HEK293 (cell line): ENCODE measurements around the gene HERC3.

ENCODE experiments used
- CTCF ChIA-PET: fragments of 350-600 bp; formaldehyde crosslinking; extraction: SDS; loops from one replicate; lab custom pipeline; 2021; ENCODE audit warnings: antibody characterized with exemption; lab: Yijun Ruan, JAX
- POLR2A ChIA-PET: fragments of 300-600 bp; formaldehyde crosslinking; extraction: SDS; loops from one replicate; lab custom pipeline; 2020; ENCODE audit warnings: antibody characterized with exemption, inconsistent platforms; lab: Yijun Ruan, JAX
- H3K27ac ChIP-seq: fragments of 200-500 bp; sonication (Bioruptor generic); 2 replicates; pipeline ENCODE4 v1.5.1; 2014; ENCODE audit warnings: low read depth, low read length, control low read depth, inconsistent platforms; ENCODE audit errors: extremely low read depth
- H3K36me3 ChIP-seq, 2 experiments: fragments of 200-500 bp in 1 of 2; sonication (Bioruptor generic) in 1 of 2; 1 replicate in 1 of 2; 2 replicates in 1 of 2; pipeline ENCODE4 v1.5.1; 2014 to 2017; ENCODE audit warnings: inconsistent platforms in 2 of 2, low read length in 2 of 2; ENCODE audit not compliant: control insufficient read depth in 2 of 2, insufficient read depth in 1 of 2
- H3K4me1 ChIP-seq: fragments of 200-500 bp; sonication (Bioruptor generic); 2 replicates; pipeline ENCODE4 v1.5.1; 2014; ENCODE audit warnings: mild to moderate bottlenecking, low read length, inconsistent platforms; ENCODE audit not compliant: control insufficient read depth, insufficient read depth
- H3K4me3 ChIP-seq: 2 replicates; pipeline ENCODE4 v1.5.1; 2011; ENCODE audit warnings: low read depth, mild to moderate bottlenecking, control low read depth, low read length, moderate library complexity
- H3K9me3 ChIP-seq: fragments of 200-500 bp; sonication (Bioruptor generic); 2 replicates; pipeline ENCODE4 v1.5.1; 2014; ENCODE audit warnings: low read depth, low read length, inconsistent platforms; ENCODE audit not compliant: control insufficient read depth, insufficient read depth
- EGR2 ChIP-seq: fragments of 450-650 bp; formaldehyde crosslinking; IDR thresholded peaks from 2 replicates; pipeline ENCODE4 v1.5.1; 2016; ENCODE audit warnings: low read depth, missing biosample characterization, missing genetic modification characterization
- FEZF1 ChIP-seq: fragments of 450-650 bp; formaldehyde crosslinking; IDR thresholded peaks from 2 replicates; pipeline ENCODE4 v1.5.1; 2016; ENCODE audit warnings: missing biosample characterization, missing genetic modification characterization
- KLF7 ChIP-seq: fragments of 450-650 bp; formaldehyde crosslinking; IDR thresholded peaks from 2 replicates; pipeline ENCODE4 v1.5.1; 2016; ENCODE audit warnings: missing biosample characterization, missing genetic modification characterization, borderline replicate concordance
- OSR2 ChIP-seq: fragments of 450-650 bp; formaldehyde crosslinking; IDR thresholded peaks from 2 replicates; pipeline ENCODE4 v1.5.1; 2016; ENCODE audit warnings: missing biosample characterization, missing genetic modification characterization
- ZBTB20 ChIP-seq: fragments of 450-650 bp; formaldehyde crosslinking; IDR thresholded peaks from 2 replicates; pipeline ENCODE4 v1.5.1; 2016; ENCODE audit warnings: missing biosample characterization, missing genetic modification characterization
- ZBTB8A ChIP-seq: fragments of 450-650 bp; formaldehyde crosslinking; IDR thresholded peaks from 2 replicates; pipeline ENCODE4 v1.5.1; 2016; ENCODE audit warnings: missing biosample characterization, missing genetic modification characterization
- ZFHX2 ChIP-seq: fragments of 450-650 bp; formaldehyde crosslinking; conservative IDR thresholded peaks from 2 replicates; pipeline ENCODE4 v1.5.1; 2016; ENCODE audit warnings: missing biosample characterization, missing genetic modification characterization
- ZFP37 ChIP-seq: fragments of 450-650 bp; formaldehyde crosslinking; IDR thresholded peaks from 2 replicates; pipeline ENCODE4 v1.5.1; 2016; ENCODE audit warnings: missing biosample characterization, missing genetic modification characterization
- ZFP41 ChIP-seq: fragments of 450-650 bp; formaldehyde crosslinking; IDR thresholded peaks from 2 replicates; pipeline ENCODE4 v1.5.1; 2016; ENCODE audit warnings: missing biosample characterization, missing genetic modification characterization, borderline replicate concordance
- ZNF138 ChIP-seq: fragments of 450-650 bp; formaldehyde crosslinking; IDR thresholded peaks from 2 replicates; pipeline ENCODE4 v1.5.1; 2016; ENCODE audit warnings: missing biosample characterization, missing genetic modification characterization, borderline replicate concordance
- ZNF214 ChIP-seq: fragments of 450-650 bp; formaldehyde crosslinking; IDR thresholded peaks from 2 replicates; pipeline ENCODE4 v1.5.1; 2017; ENCODE audit warnings: missing biosample characterization, mild to moderate bottlenecking, missing genetic modification characterization, borderline replicate concordance
- ZNF221 ChIP-seq: fragments of 450-650 bp; formaldehyde crosslinking; IDR thresholded peaks from 2 replicates; pipeline ENCODE4 v1.5.1; 2017; ENCODE audit warnings: missing biosample characterization, missing genetic modification characterization, borderline replicate concordance
- ZNF391 ChIP-seq: fragments of 450-650 bp; formaldehyde crosslinking; IDR thresholded peaks from 2 replicates; pipeline ENCODE4 v1.5.1; 2016; ENCODE audit warnings: low read depth, missing biosample characterization, missing genetic modification characterization, borderline replicate concordance
- ZNF404 ChIP-seq: fragments of 450-650 bp; formaldehyde crosslinking; IDR thresholded peaks from 2 replicates; pipeline ENCODE4 v1.5.1; 2017; ENCODE audit warnings: missing biosample characterization, missing genetic modification characterization
- ZNF426 ChIP-seq: fragments of 450-650 bp; formaldehyde crosslinking; IDR thresholded peaks from 2 replicates; pipeline ENCODE4 v1.5.1; 2017; ENCODE audit warnings: missing biosample characterization, missing genetic modification characterization, mild to moderate bottlenecking, inconsistent platforms, moderate library complexity
- ZNF48 ChIP-seq: fragments of 450-650 bp; formaldehyde crosslinking; IDR thresholded peaks from 2 replicates; pipeline ENCODE4 v1.5.1; 2016; ENCODE audit warnings: missing biosample characterization, missing genetic modification characterization
- ZNF660 ChIP-seq: fragments of 450-650 bp; IDR thresholded peaks from 2 replicates; pipeline ENCODE4 v1.5.1; 2018; ENCODE audit warnings: missing biosample characterization, mild to moderate bottlenecking, missing genetic modification characterization
- ZNF76 ChIP-seq: fragments of 450-650 bp; formaldehyde crosslinking; IDR thresholded peaks from 2 replicates; pipeline ENCODE4; 2016; ENCODE audit warnings: low read depth, missing biosample characterization, missing genetic modification characterization, borderline replicate concordance
- ZXDB ChIP-seq: fragments of 450-650 bp; formaldehyde crosslinking; IDR thresholded peaks from 2 replicates; pipeline ENCODE4 v1.5.1; 2016; ENCODE audit warnings: missing biosample characterization, missing genetic modification characterization
- TF ChIP-seq, protein P1 (sequence below): fragments of 450-650 bp; formaldehyde crosslinking; IDR thresholded peaks from 2 replicates; pipeline ENCODE4 v1.5.1; 2016; ENCODE audit warnings: missing biosample characterization, missing genetic modification characterization
- TF ChIP-seq, protein P2 (sequence below): fragments of 450-650 bp; formaldehyde crosslinking; IDR thresholded peaks from 2 replicates; pipeline ENCODE4 v1.5.1; 2016; ENCODE audit warnings: missing biosample characterization, missing genetic modification characterization
- TF ChIP-seq, protein P3 (sequence below): fragments of 450-650 bp; formaldehyde crosslinking; IDR thresholded peaks from 2 replicates; pipeline ENCODE4 v1.5.1; 2017; ENCODE audit warnings: missing biosample characterization, missing genetic modification characterization
- TF ChIP-seq, protein P4 (sequence below): fragments of 450-650 bp; formaldehyde crosslinking; IDR thresholded peaks from 2 replicates; pipeline ENCODE4 v1.5.1; 2016; ENCODE audit warnings: missing biosample characterization, missing genetic modification characterization
- TF ChIP-seq, protein P5 (sequence below): sonication (generic); formaldehyde crosslinking; IDR thresholded peaks from 2 replicates; pipeline ENCODE4 v1.8.1; 2022; ENCODE audit warnings: mild to moderate bottlenecking, moderate library complexity, missing genetic modification reagents
- TF ChIP-seq, protein P6 (sequence below): fragments of 450-650 bp; formaldehyde crosslinking; IDR thresholded peaks from 2 replicates; pipeline ENCODE4 v1.5.1; 2016; ENCODE audit warnings: missing biosample characterization, missing genetic modification characterization
- TF ChIP-seq, protein P7 (sequence below): fragments of 450-650 bp; formaldehyde crosslinking; IDR thresholded peaks from 2 replicates; pipeline ENCODE4 v1.5.1; 2016; ENCODE audit warnings: missing biosample characterization, missing genetic modification characterization, borderline replicate concordance

The HERC3 gene

DNA sequence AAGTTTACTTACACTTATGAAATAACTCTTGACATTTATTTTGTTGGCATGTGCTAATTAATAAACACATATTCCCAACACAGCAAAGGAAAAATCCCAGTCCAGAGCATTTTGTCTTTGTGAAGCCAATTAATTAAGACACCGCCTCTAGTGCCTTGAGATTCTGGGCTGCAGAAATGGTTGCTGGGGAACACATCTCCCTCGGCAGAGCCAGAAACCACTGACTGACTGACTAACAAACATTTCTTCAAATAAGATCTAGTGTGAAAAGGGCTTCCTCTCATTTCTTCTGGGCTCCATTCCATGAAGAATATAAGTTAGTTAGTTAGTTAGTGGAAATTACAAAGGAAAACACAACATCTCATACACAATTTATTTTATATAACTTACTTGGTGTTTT, 133.7 kb downstream of the HERC3 start (continued):
- TF ChIP-seq KLF7 (tag by site-specific recombination) (no peak), ZBTB8A (tag by site-specific recombination) (no peak), ZNF426 (tag by site-specific recombination) (no peak), ZFP37 (tag by site-specific recombination) (no peak), ZBTB20 (no peak)
- TF ChIP-seq, protein P1, sequence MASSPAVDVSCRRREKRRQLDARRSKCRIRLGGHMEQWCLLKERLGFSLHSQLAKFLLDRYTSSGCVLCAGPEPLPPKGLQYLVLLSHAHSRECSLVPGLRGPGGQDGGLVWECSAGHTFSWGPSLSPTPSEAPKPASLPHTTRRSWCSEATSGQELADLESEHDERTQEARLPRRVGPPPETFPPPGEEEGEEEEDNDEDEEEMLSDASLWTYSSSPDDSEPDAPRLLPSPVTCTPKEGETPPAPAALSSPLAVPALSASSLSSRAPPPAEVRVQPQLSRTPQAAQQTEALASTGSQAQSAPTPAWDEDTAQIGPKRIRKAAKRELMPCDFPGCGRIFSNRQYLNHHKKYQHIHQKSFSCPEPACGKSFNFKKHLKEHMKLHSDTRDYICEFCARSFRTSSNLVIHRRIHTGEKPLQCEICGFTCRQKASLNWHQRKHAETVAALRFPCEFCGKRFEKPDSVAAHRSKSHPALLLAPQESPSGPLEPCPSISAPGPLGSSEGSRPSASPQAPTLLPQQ (tag by site-specific recombination): no peak
- TF ChIP-seq, protein P2, sequence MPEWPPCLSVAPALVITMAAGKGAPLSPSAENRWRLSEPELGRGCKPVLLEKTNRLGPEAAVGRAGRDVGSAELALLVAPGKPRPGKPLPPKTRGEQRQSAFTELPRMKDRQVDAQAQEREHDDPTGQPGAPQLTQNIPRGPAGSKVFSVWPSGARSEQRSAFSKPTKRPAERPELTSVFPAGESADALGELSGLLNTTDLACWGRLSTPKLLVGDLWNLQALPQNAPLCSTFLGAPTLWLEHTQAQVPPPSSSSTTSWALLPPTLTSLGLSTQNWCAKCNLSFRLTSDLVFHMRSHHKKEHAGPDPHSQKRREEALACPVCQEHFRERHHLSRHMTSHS (tag by site-specific recombination): no peak
- TF ChIP-seq, protein P3, sequence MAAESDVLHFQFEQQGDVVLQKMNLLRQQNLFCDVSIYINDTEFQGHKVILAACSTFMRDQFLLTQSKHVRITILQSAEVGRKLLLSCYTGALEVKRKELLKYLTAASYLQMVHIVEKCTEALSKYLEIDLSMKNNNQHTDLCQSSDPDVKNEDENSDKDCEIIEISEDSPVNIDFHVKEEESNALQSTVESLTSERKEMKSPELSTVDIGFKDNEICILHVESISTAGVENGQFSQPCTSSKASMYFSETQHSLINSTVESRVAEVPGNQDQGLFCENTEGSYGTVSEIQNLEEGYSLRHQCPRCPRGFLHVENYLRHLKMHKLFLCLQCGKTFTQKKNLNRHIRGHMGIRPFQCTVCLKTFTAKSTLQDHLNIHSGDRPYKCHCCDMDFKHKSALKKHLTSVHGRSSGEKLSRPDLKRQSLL: no peak
- TF ChIP-seq, protein P4, sequence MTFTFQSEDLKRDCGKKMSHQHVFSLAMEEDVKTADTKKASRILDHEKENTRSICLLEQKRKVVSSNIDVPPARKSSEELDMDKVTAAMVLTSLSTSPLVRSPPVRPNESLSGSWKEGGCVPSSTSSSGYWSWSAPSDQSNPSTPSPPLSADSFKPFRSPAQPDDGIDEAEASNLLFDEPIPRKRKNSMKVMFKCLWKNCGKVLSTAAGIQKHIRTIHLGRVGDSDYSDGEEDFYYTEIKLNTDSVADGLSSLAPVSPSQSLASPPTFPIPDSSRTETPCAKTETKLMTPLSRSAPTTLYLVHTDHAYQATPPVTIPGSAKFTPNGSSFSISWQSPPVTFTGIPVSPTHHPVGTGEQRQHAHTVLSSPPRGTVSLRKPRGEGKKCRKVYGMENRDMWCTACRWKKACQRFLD (tag by site-specific recombination): no peak

DNA sequence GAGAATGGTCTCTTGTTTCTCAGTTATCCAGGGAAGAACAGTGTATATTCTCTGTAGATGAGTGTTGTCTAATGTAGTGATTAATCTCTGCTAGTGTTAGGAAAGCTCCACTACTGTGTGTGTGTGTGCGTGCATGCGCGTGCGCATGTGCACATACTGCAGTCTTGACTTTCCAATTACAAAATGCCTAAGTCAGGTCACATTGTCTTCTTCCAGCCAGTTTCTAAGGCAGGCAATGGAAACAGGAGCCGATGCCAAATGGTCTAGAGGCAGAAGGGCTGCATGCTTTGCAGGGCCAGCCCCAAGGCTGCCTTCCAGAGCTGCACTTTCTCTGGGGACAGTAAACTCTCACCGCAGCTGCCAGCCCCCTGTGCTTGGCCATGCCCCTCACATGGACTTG, 135.9 kb downstream of the HERC3 start:
- no peaks in the 10 kb centered on the region for H3K4me1 ChIP-seq
- H3K36me3 ChIP-seq: peaks cover 0 to 48% of the 10 kb centered on the region in 2 experiments
- no peak overlapping the region for H3K27ac ChIP-seq
- POLR2A ChIA-PET: no interaction called here
- H3K9me3 ChIP-seq: no peaks in the 10 kb centered on the region
- no peak overlapping the region for H3K4me3 ChIP-seq
- CTCF ChIA-PET: no interaction called here
- TF ChIP-seq ZNF404 (tag by site-specific recombination) (no peak), ZNF48 (tag by site-specific recombination) (no peak), ZFHX2 (no peak), ZNF221 (tag by site-specific recombination) (no peak), OSR2 (tag by site-specific recombination) (no peak), ZXDB (tag by site-specific recombination) (no peak), ZNF138 (tag by site-specific recombination) (no peak), ZFP37 (tag by site-specific recombination) (no peak), ZNF76 (no peak), ZFP41 (tag by site-specific recombination) (no peak), ZNF660 (tag by site-specific recombination) (no peak), ZNF391 (tag by site-specific recombination) (no peak), EGR2 (tag by site-specific recombination) (no peak), FEZF1 (no peak), ZNF214 (tag by site-specific recombination) (no peak)
- TF ChIP-seq, protein P5, sequence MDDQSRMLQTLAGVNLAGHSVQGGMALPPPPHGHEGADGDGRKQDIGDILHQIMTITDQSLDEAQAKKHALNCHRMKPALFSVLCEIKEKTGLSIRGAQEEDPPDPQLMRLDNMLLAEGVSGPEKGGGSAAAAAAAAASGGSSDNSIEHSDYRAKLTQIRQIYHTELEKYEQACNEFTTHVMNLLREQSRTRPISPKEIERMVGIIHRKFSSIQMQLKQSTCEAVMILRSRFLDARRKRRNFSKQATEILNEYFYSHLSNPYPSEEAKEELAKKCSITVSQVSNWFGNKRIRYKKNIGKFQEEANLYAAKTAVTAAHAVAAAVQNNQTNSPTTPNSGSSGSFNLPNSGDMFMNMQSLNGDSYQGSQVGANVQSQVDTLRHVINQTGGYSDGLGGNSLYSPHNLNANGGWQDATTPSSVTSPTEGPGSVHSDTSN (CRISPR knock-in tag): no peak
- TF ChIP-seq, protein P6, sequence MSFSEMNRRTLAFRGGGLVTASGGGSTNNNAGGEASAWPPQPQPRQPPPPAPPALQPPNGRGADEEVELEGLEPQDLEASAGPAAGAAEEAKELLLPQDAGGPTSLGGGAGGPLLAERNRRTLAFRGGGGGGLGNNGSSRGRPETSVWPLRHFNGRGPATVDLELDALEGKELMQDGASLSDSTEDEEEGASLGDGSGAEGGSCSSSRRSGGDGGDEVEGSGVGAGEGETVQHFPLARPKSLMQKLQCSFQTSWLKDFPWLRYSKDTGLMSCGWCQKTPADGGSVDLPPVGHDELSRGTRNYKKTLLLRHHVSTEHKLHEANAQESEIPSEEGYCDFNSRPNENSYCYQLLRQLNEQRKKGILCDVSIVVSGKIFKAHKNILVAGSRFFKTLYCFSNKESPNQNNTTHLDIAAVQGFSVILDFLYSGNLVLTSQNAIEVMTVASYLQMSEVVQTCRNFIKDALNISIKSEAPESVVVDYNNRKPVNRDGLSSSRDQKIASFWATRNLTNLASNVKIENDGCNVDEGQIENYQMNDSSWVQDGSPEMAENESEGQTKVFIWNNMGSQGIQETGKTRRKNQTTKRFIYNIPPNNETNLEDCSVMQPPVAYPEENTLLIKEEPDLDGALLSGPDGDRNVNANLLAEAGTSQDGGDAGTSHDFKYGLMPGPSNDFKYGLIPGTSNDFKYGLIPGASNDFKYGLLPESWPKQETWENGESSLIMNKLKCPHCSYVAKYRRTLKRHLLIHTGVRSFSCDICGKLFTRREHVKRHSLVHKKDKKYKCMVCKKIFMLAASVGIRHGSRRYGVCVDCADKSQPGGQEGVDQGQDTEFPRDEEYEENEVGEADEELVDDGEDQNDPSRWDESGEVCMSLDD (tag by site-specific recombination): no peak
- TF ChIP-seq, protein P7, sequence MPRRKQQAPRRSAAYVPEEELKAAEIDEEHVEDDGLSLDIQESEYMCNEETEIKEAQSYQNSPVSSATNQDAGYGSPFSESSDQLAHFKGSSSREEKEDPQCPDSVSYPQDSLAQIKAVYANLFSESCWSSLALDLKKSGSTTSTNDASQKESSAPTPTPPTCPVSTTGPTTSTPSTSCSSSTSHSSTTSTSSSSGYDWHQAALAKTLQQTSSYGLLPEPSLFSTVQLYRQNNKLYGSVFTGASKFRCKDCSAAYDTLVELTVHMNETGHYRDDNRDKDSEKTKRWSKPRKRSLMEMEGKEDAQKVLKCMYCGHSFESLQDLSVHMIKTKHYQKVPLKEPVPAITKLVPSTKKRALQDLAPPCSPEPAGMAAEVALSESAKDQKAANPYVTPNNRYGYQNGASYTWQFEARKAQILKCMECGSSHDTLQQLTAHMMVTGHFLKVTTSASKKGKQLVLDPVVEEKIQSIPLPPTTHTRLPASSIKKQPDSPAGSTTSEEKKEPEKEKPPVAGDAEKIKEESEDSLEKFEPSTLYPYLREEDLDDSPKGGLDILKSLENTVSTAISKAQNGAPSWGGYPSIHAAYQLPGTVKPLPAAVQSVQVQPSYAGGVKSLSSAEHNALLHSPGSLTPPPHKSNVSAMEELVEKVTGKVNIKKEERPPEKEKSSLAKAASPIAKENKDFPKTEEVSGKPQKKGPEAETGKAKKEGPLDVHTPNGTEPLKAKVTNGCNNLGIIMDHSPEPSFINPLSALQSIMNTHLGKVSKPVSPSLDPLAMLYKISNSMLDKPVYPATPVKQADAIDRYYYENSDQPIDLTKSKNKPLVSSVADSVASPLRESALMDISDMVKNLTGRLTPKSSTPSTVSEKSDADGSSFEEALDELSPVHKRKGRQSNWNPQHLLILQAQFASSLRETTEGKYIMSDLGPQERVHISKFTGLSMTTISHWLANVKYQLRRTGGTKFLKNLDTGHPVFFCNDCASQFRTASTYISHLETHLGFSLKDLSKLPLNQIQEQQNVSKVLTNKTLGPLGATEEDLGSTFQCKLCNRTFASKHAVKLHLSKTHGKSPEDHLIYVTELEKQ (tag by site-specific recombination): no peak
